H9 (cell line): Measurements from ENCODE around the gene EN1. TPM values are rescaled to one million over a fixed set of nuclear protein-coding genes. Genes with fewer than 3 reads are reported as not detected.

Experiments
- DNase-seq: peaks from one replicate; pipeline ENCODE4 v3.0.0-alpha.2; 2017
- H2AFZ ChIP-seq: one replicate; pipeline ENCODE4 v1.6.1; 2013; ENCODE audit warnings: mild to moderate bottlenecking, low read length, control low read depth, moderate library complexity
- H2AK5ac ChIP-seq: 2 replicates; pipeline ENCODE4 v1.6.1; 2013; ENCODE audit warnings: low read length, control low read depth, mixed read lengths; ENCODE audit not compliant: insufficient read length
- H2BK120ac ChIP-seq: one replicate; pipeline ENCODE4 v1.6.1; 2013; ENCODE audit warnings: low read depth, mild to moderate bottlenecking, low read length, control low read depth, inconsistent platforms; ENCODE audit not compliant: poor library complexity, severe bottlenecking
- H2BK12ac ChIP-seq: 2 replicates; pipeline ENCODE4 v1.6.1; 2013; ENCODE audit warnings: low read length, control low read depth, mixed read lengths, low read depth; ENCODE audit not compliant: insufficient read length
- H2BK15ac ChIP-seq: 2 replicates; pipeline ENCODE4 v1.6.1; 2013; ENCODE audit warnings: low read depth, low read length, control low read depth
- H2BK20ac ChIP-seq: one replicate; pipeline ENCODE4 v1.6.1; 2013; ENCODE audit warnings: low read depth, mild to moderate bottlenecking, low read length, control low read depth, inconsistent platforms; ENCODE audit not compliant: poor library complexity, severe bottlenecking
- H2BK5ac ChIP-seq: 2 replicates; pipeline ENCODE4 v1.6.1; 2013; ENCODE audit warnings: low read length, control low read depth, mixed read lengths; ENCODE audit not compliant: insufficient read length
- H3K14ac ChIP-seq: 2 replicates; pipeline ENCODE4 v1.6.1; 2013; ENCODE audit warnings: low read length, control low read depth; ENCODE audit not compliant: insufficient read depth
- H3K18ac ChIP-seq: 2 replicates; pipeline ENCODE4 v1.6.1; 2013; ENCODE audit warnings: low read depth, mild to moderate bottlenecking, mixed read lengths, low read length, control low read depth; ENCODE audit not compliant: insufficient read length
- H3K23ac ChIP-seq: 2 replicates; pipeline ENCODE4 v1.6.1; 2013; ENCODE audit warnings: low read length, control low read depth, mixed read lengths, low read depth; ENCODE audit not compliant: insufficient read length
- H3K23me2 ChIP-seq: 2 replicates; pipeline ENCODE4 v1.6.1; 2013; ENCODE audit warnings: low read depth, mild to moderate bottlenecking, mixed read lengths, low read length, control low read depth; ENCODE audit not compliant: insufficient read length, poor library complexity, severe bottlenecking
- H3K27ac ChIP-seq: 2 replicates; pipeline ENCODE4 v1.5.1; 2013; ENCODE audit warnings: low read length, control low read depth, mixed read lengths, low read depth; ENCODE audit not compliant: insufficient read length
- H3K27me3 ChIP-seq: 2 replicates; pipeline ENCODE4 v1.6.1; 2013; ENCODE audit warnings: low read length, control low read depth, inconsistent platforms; ENCODE audit not compliant: insufficient read depth
- H3K4ac ChIP-seq: 2 replicates; pipeline ENCODE4 v1.6.1; 2013; ENCODE audit warnings: low read depth, mild to moderate bottlenecking, control low read depth, inconsistent platforms, low read length, moderate library complexity
- H3K4me1 ChIP-seq: 2 replicates; pipeline ENCODE4 v1.6.1; 2013; ENCODE audit warnings: low read length, control low read depth, inconsistent platforms; ENCODE audit not compliant: insufficient read depth
- H3K4me2 ChIP-seq: 2 replicates; pipeline ENCODE4 v1.6.1; 2013; ENCODE audit warnings: low read length, control low read depth, mixed read lengths; ENCODE audit not compliant: insufficient read length, insufficient read depth
- H3K56ac ChIP-seq: 2 replicates; pipeline ENCODE4 v1.6.1; 2013; ENCODE audit warnings: low read depth, mild to moderate bottlenecking, mixed read lengths, low read length, control low read depth; ENCODE audit not compliant: insufficient read length
- H3K79me1 ChIP-seq: 2 replicates; pipeline ENCODE4 v1.6.1; 2013; ENCODE audit warnings: low read depth, mild to moderate bottlenecking, moderate library complexity, low read length, control low read depth, inconsistent platforms; ENCODE audit not compliant: insufficient read depth, poor library complexity, severe bottlenecking
- H3K79me2 ChIP-seq: 2 replicates; pipeline ENCODE4 v1.6.1; 2013; ENCODE audit warnings: low read length, control low read depth, inconsistent platforms; ENCODE audit not compliant: insufficient read depth
- H3K9ac ChIP-seq: 2 replicates; pipeline ENCODE4 v1.6.1; 2013; ENCODE audit warnings: low read length, control low read depth, mixed read lengths; ENCODE audit not compliant: insufficient read length; ENCODE audit errors: extremely low read depth
- H3K9me3 ChIP-seq: one replicate; pipeline ENCODE4 v1.6.1; 2013; ENCODE audit warnings: low read depth, low read length, inconsistent platforms; ENCODE audit not compliant: control insufficient read depth
- H3T11ph ChIP-seq: one replicate; pipeline ENCODE4 v1.6.1; 2013; ENCODE audit warnings: mild to moderate bottlenecking, low read length, control low read depth, inconsistent platforms
- H4K20me1 ChIP-seq: one replicate; pipeline ENCODE4 v1.6.1; 2013; ENCODE audit not compliant: control insufficient read depth, insufficient read length, insufficient read depth
- H4K5ac ChIP-seq: 2 replicates; pipeline ENCODE4 v1.6.1; 2013; ENCODE audit warnings: low read depth, mild to moderate bottlenecking, mixed read lengths, low read length, control low read depth; ENCODE audit not compliant: insufficient read length
- H4K8ac ChIP-seq: replicated peaks from 2 replicates; pipeline ENCODE4 v1.6.1; 2013; ENCODE audit warnings: low read length, control low read depth, mixed read lengths, low read depth; ENCODE audit not compliant: insufficient read length
- H4K91ac ChIP-seq: 2 replicates; pipeline ENCODE4 v1.6.1; 2013; ENCODE audit warnings: low read depth, mild to moderate bottlenecking, moderate library complexity, mixed read lengths, low read length, control low read depth; ENCODE audit not compliant: insufficient read length
- H3K27ac Mint-ChIP-seq, 3 experiments: 2 replicates in 2 of 3; 3 replicates in 1 of 3; pipeline ENCODE4 v1.8.0; 2020 to 2021; ENCODE audit warnings: mixed read lengths in 3 of 3, mild to moderate bottlenecking in 1 of 3, moderate library complexity in 1 of 3
- H3K27me3 Mint-ChIP-seq: 2 replicates; pipeline ENCODE4 v1.8.0; 2021; ENCODE audit warnings: low read depth, mild to moderate bottlenecking, moderate library complexity, mixed read lengths
- H3K36me3 Mint-ChIP-seq, 3 experiments: 2 replicates in 2 of 3; 3 replicates in 1 of 3; pipeline ENCODE4 v1.8.0; 2020 to 2021; ENCODE audit warnings: low read depth in 3 of 3, mixed read lengths in 3 of 3; ENCODE audit not compliant: insufficient read depth in 1 of 3
- H3K4me1 Mint-ChIP-seq, 2 experiments: 2 replicates each; pipeline ENCODE4 v1.8.0; 2020; ENCODE audit warnings: mixed read lengths in 2 of 2
- H3K4me3 Mint-ChIP-seq, 2 experiments: 2 replicates in 1 of 2; 3 replicates in 1 of 2; pipeline ENCODE4 v1.8.0; 2020 to 2021; ENCODE audit warnings: mild to moderate bottlenecking in 2 of 2, mixed read lengths in 2 of 2, moderate library complexity in 1 of 2
- H3K9me3 Mint-ChIP-seq, 2 experiments: 2 replicates in 1 of 2; 3 replicates in 1 of 2; pipeline ENCODE4 v1.8.0; 2020; ENCODE audit warnings: mild to moderate bottlenecking in 2 of 2, mixed read lengths in 2 of 2, moderate library complexity in 1 of 2
- CTCF ChIP-seq: fragments of 200-600 bp; sonication (generic); conservative IDR thresholded peaks from 3 replicates; pipeline ENCODE4 v1.8.0; 2021; ENCODE audit warnings: antibody characterized with exemption, mild to moderate bottlenecking
- WGBS: extraction: QIAGEN DNeasy Blood & Tissue Kit; methylation state at CpG from one replicate; pipeline ENCODE4 v1.1.7; 2013; ENCODE audit warnings: missing lambda C conversion rate, low lambda C conversion rate, mixed read lengths; ENCODE audit not compliant: insufficient read length; ENCODE audit errors: extremely low coverage; 5-methylcytosine and 5-hydroxymethylcytosine counted together
- total RNA-seq: library from RNA; stranded (reverse); gene quantifications from 2 replicates; pipeline ENCODE4 v1.2.1, GENCODE V29; 2021

EN1 gene
- total RNA-seq, 1 experiment from 2014 or later, result not detected

GRCh38 chr2:118861731-118862130, 14.3 kb upstream of the EN1 start:
- no peak overlapping the region for H2BK120ac ChIP-seq
- H4K5ac ChIP-seq, result no peak overlapping the region
- no peaks in the 10 kb centered on the region; the same call in 1 of the 2 replicates for H3K4me1 ChIP-seq
- H3K79me2 ChIP-seq, result no peaks in the 10 kb centered on the region
- H4K91ac ChIP-seq, result no peak overlapping the region
- no peak overlapping the region for H4K8ac ChIP-seq
- WGBS, result no CpG with 5 or more reads among the region's 1 CpG
- no peak overlapping the region for H3K23ac ChIP-seq
- no peak overlapping the region for H3K18ac ChIP-seq
- Mint-ChIP-seq H3K36me3 (no peaks in the 10 kb centered on the region), H3K27ac (no peak overlapping the region), H3K4me1 (peaks cover 20 to 25% of the 10 kb centered on the region in 2 experiments), H3K9me3 (peaks cover 0 to 1% of the 10 kb centered on the region in 2 experiments; a peak in 2 of 5 replicates), H3K4me3 (no peak overlapping the region), H3K27me3 (peaks cover 72% of the 10 kb centered on the region)
- H3K9ac ChIP-seq, result no peak overlapping the region
- no peak for TF ChIP-seq CTCF
- H3K23me2 ChIP-seq, result peaks cover 5% of the 10 kb centered on the region
- no peak overlapping the region for H2AFZ ChIP-seq
- no peak overlapping the region for H2BK5ac ChIP-seq
- no peak overlapping the region for H2BK12ac ChIP-seq
- H3T11ph ChIP-seq, result no peak overlapping the region
- no peak overlapping the region for H2AK5ac ChIP-seq
- H4K20me1 ChIP-seq, result no peaks in the 10 kb centered on the region
- H3K4me2 ChIP-seq, result no peak overlapping the region
- H3K9me3 ChIP-seq, result no peaks in the 10 kb centered on the region
- no peak for DNase-seq
- H3K27ac ChIP-seq, result no peak overlapping the region
- no peak overlapping the region for H3K56ac ChIP-seq
- H3K4ac ChIP-seq, result no peak overlapping the region
- H3K14ac ChIP-seq, result no peak overlapping the region
- H3K79me1 ChIP-seq, result no peaks in the 10 kb centered on the region
- H2BK15ac ChIP-seq, result no peak overlapping the region
- peaks cover 50% of the 10 kb centered on the region for H3K27me3 ChIP-seq
- no peak overlapping the region for H2BK20ac ChIP-seq
